HepG2 (cell line): ENCODE data around the gene ALOXE3. TPM values are rescaled to one million over a fixed set of nuclear protein-coding genes. Genes with fewer than 3 reads are reported as not detected.

ENCODE experiments used
- ATAC-seq: fragments of 200-7000 bp; cut with Tn5 transposase; 3 replicates; pipeline ENCODE4 v1.9.1; 2020; ENCODE audit warnings: mild to moderate bottlenecking, moderate library complexity
- BruUV-seq: library from RNA; stranded (reverse); fragments of 400-500 nt; replicated peaks from 2 replicates; lab custom pipeline; 2021; lab: Mats Ljungman, UMichigan
- CTCF ChIA-PET: fragments of 300-600 bp; formaldehyde crosslinking; extraction: SDS; loops from one replicate; lab custom pipeline; 2021; ENCODE audit warnings: low total read pairs, inconsistent platforms, low intra/inter-chr PET ratio; lab: Yijun Ruan, JAX
- POLR2A ChIA-PET: fragments of 350-600 bp; sonication (Branson Sonifier 250); formaldehyde crosslinking; loops from one replicate; lab custom pipeline; 2020; ENCODE audit warnings: antibody characterized with exemption, inconsistent platforms; lab: Yijun Ruan, JAX
- DNase-seq: peaks from one replicate; pipeline ENCODE4 v3.0.0-alpha.2; 2015; ENCODE audit warnings: low spot score
- FAIRE-seq: peaks from 3 replicates; lab custom pipeline; 2011; peaks lifted over from hg19 to GRCh38; lab: Jason Lieb, UNC
- H2AFZ ChIP-seq: one replicate; pipeline ENCODE4 v1.6.1; 2011; ENCODE audit warnings: low read length, inconsistent platforms
- H3K27ac ChIP-seq: fragments of 300-600 bp; 3 replicates; pipeline ENCODE4 v1.8.0; 2011; ENCODE audit warnings: mixed run types, mild to moderate bottlenecking, mixed read lengths, low read length, inconsistent platforms; ENCODE audit not compliant: insufficient read depth; ENCODE audit errors: extremely low read length
- H3K27me3 ChIP-seq, 2 experiments: fragments of 200-600 bp in 1 of 2; 2 replicates in 1 of 2; 3 replicates in 1 of 2; pipeline versions ENCODE4 v1.6.0 to v1.8.0; 2011; ENCODE audit warnings: low read length in 2 of 2, mild to moderate bottlenecking in 2 of 2, moderate library complexity in 2 of 2, inconsistent platforms in 1 of 2; ENCODE audit not compliant: insufficient read depth in 2 of 2, control insufficient read depth in 1 of 2
- H3K36me3 ChIP-seq, 2 experiments: fragments of 200-600 bp in 1 of 2; replicated peaks in 1 of 2; 2 replicates in 1 of 2; 3 replicates in 1 of 2; pipeline versions ENCODE4 v1.5.1 to v1.8.0; 2011; ENCODE audit warnings: low read length in 2 of 2, inconsistent platforms in 1 of 2; ENCODE audit not compliant: insufficient read depth in 2 of 2, control insufficient read depth in 1 of 2
- H3K4me1 ChIP-seq: 2 replicates; pipeline ENCODE4 v1.5.1; 2012; ENCODE audit warnings: low read length, inconsistent platforms; ENCODE audit not compliant: insufficient read depth
- H3K4me2 ChIP-seq: 2 replicates; pipeline ENCODE4 v1.6.0; 2011; ENCODE audit warnings: low read depth, low read length, inconsistent platforms
- H3K4me3 ChIP-seq, 3 experiments: fragments of 200-600 bp in 1 of 3; sonication (generic), shearing (Covaris generic) in 1 of 3; replicated peaks in 1 of 3; 2 replicates each; pipeline ENCODE4 v1.5.1; 2011 to 2016; ENCODE audit warnings: low read length in 3 of 3, inconsistent platforms in 2 of 3, low read depth in 2 of 3, mild to moderate bottlenecking in 2 of 3, control low read depth in 1 of 3, mixed read lengths in 1 of 3; ENCODE audit not compliant: insufficient read depth in 1 of 3
- H3K79me2 ChIP-seq: one replicate; pipeline ENCODE4 v1.6.1; 2011; ENCODE audit warnings: low read length, inconsistent platforms; ENCODE audit not compliant: insufficient read depth
- H3K9ac ChIP-seq: 2 replicates; pipeline ENCODE4 v1.6.0; 2011; ENCODE audit warnings: mild to moderate bottlenecking, low read depth, low read length, inconsistent platforms; ENCODE audit not compliant: insufficient read depth
- H3K9me3 ChIP-seq: 2 replicates; pipeline ENCODE4 v1.5.1; 2012; ENCODE audit warnings: mild to moderate bottlenecking, low read length
- H4K20me1 ChIP-seq: 2 replicates; pipeline ENCODE4 v1.6.0; 2011; ENCODE audit warnings: inconsistent platforms, mild to moderate bottlenecking, low read length, moderate library complexity; ENCODE audit not compliant: insufficient read depth
- HNF4G ChIP-seq, 2 experiments: sonication (generic) in 1 of 2; formaldehyde crosslinking in 1 of 2; IDR thresholded peaks; 2 replicates each; pipeline versions ENCODE4 v1.4.0 to v1.6.1; 2011 to 2020; ENCODE audit warnings: borderline replicate concordance in 2 of 2, low read depth in 2 of 2, mild to moderate bottlenecking in 2 of 2, low read length in 1 of 2, missing genetic modification reagents in 1 of 2, moderate library complexity in 1 of 2
- NCOA1 ChIP-seq: sonication (generic); formaldehyde crosslinking; IDR thresholded peaks from 2 replicates; pipeline ENCODE4 v1.9.0; 2021; ENCODE audit warnings: missing genetic modification reagents
- NR2F6 ChIP-seq, 2 experiments: IDR thresholded peaks; 2 replicates each; pipeline ENCODE4 v1.6.1; 2016; ENCODE audit warnings: antibody characterized with exemption in 1 of 2, mild to moderate bottlenecking in 1 of 2
- SALL1 ChIP-seq: sonication (generic); formaldehyde crosslinking; IDR thresholded peaks from 2 replicates; pipeline ENCODE4 v1.8.0; 2022; ENCODE audit warnings: mild to moderate bottlenecking, missing genetic modification reagents
- WGBS: methylation state at CpG from one replicate; pipeline ENCODE4 v1.1.6; 2017; ENCODE audit warnings: low lambda C conversion rate; 5-methylcytosine and 5-hydroxymethylcytosine counted together
- in situ Hi-C: cut with HindIII; loops from 2 replicates; pipeline ENCODE4 v1.10.0; 2017; ENCODE audit warnings: low pct_unique_long_range_greater_than_20kb; ENCODE audit not compliant: extremely low pct_ligation_motif_present
- intact Hi-C: fragments of 100-400 bp; cut with micrococcal nuclease; formaldehyde crosslinking; loops from one replicate; pipeline ENCODE4 v1.10.0; 2022; ENCODE audit not compliant: unreplicated experiment
- polyA plus RNA-seq, 8 experiments: library from polyadenylated mRNA; depleted of rRNA in 3 of 8; stranded (reverse) in 7 of 8; unstranded in 1 of 8; fragments of >200 nt; fragmentation: Illumina TruSeq in 4 of 8; extraction: Trizol in 4 of 8; gene quantifications; 2 replicates each; pipeline versions ENCODE4 v1.2.1 to v1.2.3, GENCODE V29; 2011 to 2016; ENCODE audit warnings: low read depth in 4 of 8, missing spikeins in 1 of 8, mixed read lengths in 1 of 8; ENCODE audit not compliant: insufficient read depth in 1 of 8
- total RNA-seq, 5 experiments: library from RNA; depleted of rRNA; stranded (reverse); fragments of >200 nt; fragmentation: Illumina TruSeq; extraction: Trizol; gene quantifications; 2 replicates each; pipeline ENCODE4 v1.2.3, GENCODE V29; 2016; ENCODE audit warnings: low read depth in 1 of 5
- TF ChIP-seq, protein P1 (sequence below): sonication (generic); formaldehyde crosslinking; IDR thresholded peaks from 2 replicates; pipeline ENCODE4 v1.4.0; 2020; ENCODE audit warnings: missing genetic modification reagents, borderline replicate concordance
- TF ChIP-seq, protein P2 (sequence below): sonication (generic); formaldehyde crosslinking; conservative IDR thresholded peaks from 2 replicates; pipeline ENCODE4 v1.4.0; 2020; ENCODE audit warnings: missing genetic modification reagents
- TF ChIP-seq, protein P3 (sequence below): sonication (generic); formaldehyde crosslinking; IDR thresholded peaks from 2 replicates; pipeline ENCODE4 v1.4.0; 2020; ENCODE audit warnings: missing genetic modification reagents; ENCODE audit errors: not compliant biosample characterization
- TF ChIP-seq, protein P4 (sequence below): sonication (generic); formaldehyde crosslinking; IDR thresholded peaks from 2 replicates; pipeline ENCODE4 v1.8.0; 2023; ENCODE audit warnings: mild to moderate bottlenecking, missing genetic modification reagents

ALOXE3 gene
- total and polyA plus RNA-seq, 2 of the 13 experiments (the other 11 are each of a cell fraction or from before 2014, with no cell fraction given): 0.07 TPM; not detected in 1

DNA sequence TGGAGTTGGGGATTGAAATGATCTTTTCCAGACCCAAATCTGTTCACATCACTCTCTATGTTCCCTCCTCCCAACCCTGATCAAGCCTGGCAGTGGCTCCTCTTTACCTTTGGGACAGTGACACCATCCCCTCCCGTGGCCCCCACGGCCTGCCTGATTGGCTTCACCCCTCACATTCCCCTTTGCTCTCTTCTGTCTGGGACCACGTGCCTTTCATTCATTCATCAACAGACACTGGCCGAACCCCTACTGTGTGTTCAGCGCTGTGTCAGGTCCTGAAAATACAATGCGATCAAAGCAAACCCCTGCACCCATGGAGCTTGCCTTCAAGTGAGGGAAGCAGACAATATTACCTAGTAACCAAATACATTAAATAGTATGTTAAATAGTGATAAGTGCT is 28.6 kb downstream of the ALOXE3 start (continued):
- TF ChIP-seq, protein P1, sequence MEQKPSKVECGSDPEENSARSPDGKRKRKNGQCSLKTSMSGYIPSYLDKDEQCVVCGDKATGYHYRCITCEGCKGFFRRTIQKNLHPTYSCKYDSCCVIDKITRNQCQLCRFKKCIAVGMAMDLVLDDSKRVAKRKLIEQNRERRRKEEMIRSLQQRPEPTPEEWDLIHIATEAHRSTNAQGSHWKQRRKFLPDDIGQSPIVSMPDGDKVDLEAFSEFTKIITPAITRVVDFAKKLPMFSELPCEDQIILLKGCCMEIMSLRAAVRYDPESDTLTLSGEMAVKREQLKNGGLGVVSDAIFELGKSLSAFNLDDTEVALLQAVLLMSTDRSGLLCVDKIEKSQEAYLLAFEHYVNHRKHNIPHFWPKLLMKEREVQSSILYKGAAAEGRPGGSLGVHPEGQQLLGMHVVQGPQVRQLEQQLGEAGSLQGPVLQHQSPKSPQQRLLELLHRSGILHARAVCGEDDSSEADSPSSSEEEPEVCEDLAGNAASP (CRISPR knock-in tag): no peak
- no peak for TF ChIP-seq NCOA1 (CRISPR knock-in tag)
- TF ChIP-seq, protein P2, sequence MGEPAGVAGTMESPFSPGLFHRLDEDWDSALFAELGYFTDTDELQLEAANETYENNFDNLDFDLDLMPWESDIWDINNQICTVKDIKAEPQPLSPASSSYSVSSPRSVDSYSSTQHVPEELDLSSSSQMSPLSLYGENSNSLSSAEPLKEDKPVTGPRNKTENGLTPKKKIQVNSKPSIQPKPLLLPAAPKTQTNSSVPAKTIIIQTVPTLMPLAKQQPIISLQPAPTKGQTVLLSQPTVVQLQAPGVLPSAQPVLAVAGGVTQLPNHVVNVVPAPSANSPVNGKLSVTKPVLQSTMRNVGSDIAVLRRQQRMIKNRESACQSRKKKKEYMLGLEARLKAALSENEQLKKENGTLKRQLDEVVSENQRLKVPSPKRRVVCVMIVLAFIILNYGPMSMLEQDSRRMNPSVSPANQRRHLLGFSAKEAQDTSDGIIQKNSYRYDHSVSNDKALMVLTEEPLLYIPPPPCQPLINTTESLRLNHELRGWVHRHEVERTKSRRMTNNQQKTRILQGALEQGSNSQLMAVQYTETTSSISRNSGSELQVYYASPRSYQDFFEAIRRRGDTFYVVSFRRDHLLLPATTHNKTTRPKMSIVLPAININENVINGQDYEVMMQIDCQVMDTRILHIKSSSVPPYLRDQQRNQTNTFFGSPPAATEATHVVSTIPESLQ: no peak
- TF ChIP-seq NR2F6 (IDR thresholded peaks at IDR 0.05): no peak
- TF ChIP-seq NR2F6 (CRISPR knock-in tag; IDR thresholded peaks at IDR 0.05): no peak

DNA sequence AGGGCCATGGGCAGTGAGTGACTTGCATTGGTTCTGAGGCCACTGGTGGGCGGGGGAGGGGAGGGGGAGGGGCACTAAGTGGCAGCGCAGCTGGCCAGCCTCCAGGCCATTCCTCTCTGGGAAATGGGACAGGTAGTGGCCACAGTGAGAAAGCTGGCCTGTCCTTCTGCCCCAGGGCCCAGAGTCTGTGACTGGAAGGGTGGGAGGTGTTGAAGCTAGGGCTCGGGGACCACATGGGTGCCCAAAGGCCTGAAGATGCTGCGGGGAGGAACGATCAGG is 30.4 kb downstream of the ALOXE3 start:
- no peaks in the 10 kb centered on the region for H3K9me3 ChIP-seq
- ChIA-PET POLR2A (no interaction called here), CTCF (no interaction called here)
- H2AFZ ChIP-seq: no peak overlapping the region
- peaks cover 10 to 67% of the 10 kb centered on the region in 2 experiments; a peak in 4 of 5 replicates for H3K27me3 ChIP-seq
- no peak overlapping the region for H3K4me2 ChIP-seq
- no peaks in the 10 kb centered on the region for H3K79me2 ChIP-seq
- no peak overlapping the region for H3K9ac ChIP-seq
- FAIRE-seq (no peak), ATAC-seq (no peak), DNase-seq (no peak)
- in situ Hi-C loops (no loop called here), intact Hi-C loops (no loop called here)
- BruUV-seq: no TSS peak
- H3K4me1 ChIP-seq: no peaks in the 10 kb centered on the region
- no peaks in the 10 kb centered on the region for H3K36me3 ChIP-seq
- no peak overlapping the region for H3K4me3 ChIP-seq
- no peak overlapping the region for H3K27ac ChIP-seq
- H4K20me1 ChIP-seq: no peaks in the 10 kb centered on the region
- WGBS: 46% methylated on average over 5 of the region's 5 CpGs
- no peak for TF ChIP-seq HNF4G (IDR thresholded peaks at IDR 0.05; ENCODE audit: borderline replicate concordance, low read depth, low read length)
- TF ChIP-seq HNF4G (CRISPR knock-in tag; IDR thresholded peaks at IDR 0.05; ENCODE audit: borderline replicate concordance, low read depth): no peak
- TF ChIP-seq, protein P3, sequence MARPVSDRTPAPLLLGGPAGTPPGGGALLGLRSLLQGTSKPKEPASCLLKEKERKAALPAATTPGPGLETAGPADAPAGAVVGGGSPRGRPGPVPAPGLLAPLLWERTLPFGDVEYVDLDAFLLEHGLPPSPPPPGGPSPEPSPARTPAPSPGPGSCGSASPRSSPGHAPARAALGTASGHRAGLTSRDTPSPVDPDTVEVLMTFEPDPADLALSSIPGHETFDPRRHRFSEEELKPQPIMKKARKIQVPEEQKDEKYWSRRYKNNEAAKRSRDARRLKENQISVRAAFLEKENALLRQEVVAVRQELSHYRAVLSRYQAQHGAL: no peak
- TF ChIP-seq SALL1 (CRISPR knock-in tag): no peak
- TF ChIP-seq, protein P4, sequence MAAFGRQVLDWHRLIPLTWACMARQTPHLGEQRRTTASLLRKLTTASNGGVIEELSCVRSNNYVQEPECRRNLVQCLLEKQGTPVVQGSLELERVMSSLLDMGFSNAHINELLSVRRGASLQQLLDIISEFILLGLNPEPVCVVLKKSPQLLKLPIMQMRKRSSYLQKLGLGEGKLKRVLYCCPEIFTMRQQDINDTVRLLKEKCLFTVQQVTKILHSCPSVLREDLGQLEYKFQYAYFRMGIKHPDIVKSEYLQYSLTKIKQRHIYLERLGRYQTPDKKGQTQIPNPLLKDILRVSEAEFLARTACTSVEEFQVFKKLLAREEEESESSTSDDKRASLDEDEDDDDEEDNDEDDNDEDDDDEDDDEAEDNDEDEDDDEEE (CRISPR knock-in tag): no peak
